Caki2 (cell line): Measurements from ENCODE around the gene LIMCH1. TPM values are rescaled to one million over a fixed set of nuclear protein-coding genes. Genes with fewer than 3 reads are reported as not detected.
"Not testable (repeated sequence)": the region's sequence is repeated elsewhere in the genome, so short reads cannot be mapped to it uniquely, and the experiment has no call there.

Experiments used
- DNase-seq: peaks from one replicate; pipeline ENCODE4 v3.0.0-alpha.2; 2015; ENCODE audit warnings: low read depth
- in situ Hi-C: cut with HindIII; loops from 2 replicates; pipeline ENCODE4 v1.10.0; 2016; ENCODE audit warnings: low sequenced_read_pairs, low pct_unique_long_range_greater_than_20kb, mixed read lengths
- total RNA-seq: library from RNA; depleted of rRNA; stranded (reverse); fragments of >200 nt; shearing (Covaris generic); gene quantifications from 2 replicates; pipeline ENCODE4 v1.2.3, GENCODE V29; 2014; ENCODE audit warnings: low replicate concordance

The LIMCH1 gene
- total RNA-seq, 1 experiment from 2014 or later, result 241 TPM

GRCh38 chr4:41647383-41647782, 109.4 kb downstream of the LIMCH1 start:
- in situ Hi-C loops, result no loop called here
- no peak for DNase-seq

- in situ Hi-C loops, DNase-seq: not testable (repeated sequence)
Observed at GRCh38 chr4:41651150-41651549, 113.2 kb downstream of the LIMCH1 start.

- no peak for DNase-seq
- in situ Hi-C loops, result no loop called here
Observed at GRCh38 chr4:41652971-41653370, 115.0 kb downstream of the LIMCH1 start.

- in situ Hi-C loops, result no loop called here
- no peak for DNase-seq
Observed at GRCh38 chr4:41653523-41653922, 115.6 kb downstream of the LIMCH1 start.

- DNase-seq, result no peak
- in situ Hi-C loops, result no loop called here
Observed at GRCh38 chr4:41655177-41655576, 117.2 kb downstream of the LIMCH1 start.

- in situ Hi-C loops, result no loop called here
- no peak for DNase-seq
Observed at GRCh38 chr4:41656106-41656505, 118.1 kb downstream of the LIMCH1 start.

GRCh38 chr4:41656572-41657520, 118.9 kb downstream of the LIMCH1 start:
- in situ Hi-C loops, result no loop called here

GRCh38 chr4:41657561-41657960, 119.6 kb downstream of the LIMCH1 start:
- in situ Hi-C loops, result no loop called here
- DNase-seq, result no peak

More at GRCh38 chr4:41656572-41657520, 118.9 kb downstream of the LIMCH1 start:
- DNase-seq, result no peak

- in situ Hi-C loops, result no loop called here
- no peak for DNase-seq
Observed at GRCh38 chr4:41658163-41658562, 120.2 kb downstream of the LIMCH1 start.

- DNase-seq, result peak; percentile 29
- in situ Hi-C loops, result no loop called here
Observed at GRCh38 chr4:41660352-41660751, 122.4 kb downstream of the LIMCH1 start.

GRCh38 chr4:41661442-41662076, 123.6 kb downstream of the LIMCH1 start:
- peak; percentile 52 for DNase-seq
- in situ Hi-C loops, result no loop called here

- DNase-seq, result no peak
- in situ Hi-C loops, result no loop called here
Observed at GRCh38 chr4:41665636-41666207, 127.8 kb downstream of the LIMCH1 start.

GRCh38 chr4:41668024-41668423, 130.1 kb downstream of the LIMCH1 start:
- no peak for DNase-seq
- in situ Hi-C loops, result no loop called here

GRCh38 chr4:41670530-41670929, 132.6 kb downstream of the LIMCH1 start:
- in situ Hi-C loops, result no loop called here
- DNase-seq, result no peak

- in situ Hi-C loops, result no loop called here
- DNase-seq, result no peak
Observed at GRCh38 chr4:41670982-41671381, 133.0 kb downstream of the LIMCH1 start.

GRCh38 chr4:41678086-41678816, 140.3 kb downstream of the LIMCH1 start:
- DNase-seq, result no peak
- in situ Hi-C loops, result no loop called here

- in situ Hi-C loops, result no loop called here
- DNase-seq, result no peak
Observed at GRCh38 chr4:41678951-41679350, 141.0 kb downstream of the LIMCH1 start.

GRCh38 chr4:41679991-41680390, 142.0 kb downstream of the LIMCH1 start:
- in situ Hi-C loops, result no loop called here
- DNase-seq, result no peak
